ENCODE results near the gene DRAXIN.

The DRAXIN gene

GRCh38 chr1:11738783-11739182 lies 47.3 kb downstream of the DRAXIN start:
- DNase-seq, result no peak

DNA sequence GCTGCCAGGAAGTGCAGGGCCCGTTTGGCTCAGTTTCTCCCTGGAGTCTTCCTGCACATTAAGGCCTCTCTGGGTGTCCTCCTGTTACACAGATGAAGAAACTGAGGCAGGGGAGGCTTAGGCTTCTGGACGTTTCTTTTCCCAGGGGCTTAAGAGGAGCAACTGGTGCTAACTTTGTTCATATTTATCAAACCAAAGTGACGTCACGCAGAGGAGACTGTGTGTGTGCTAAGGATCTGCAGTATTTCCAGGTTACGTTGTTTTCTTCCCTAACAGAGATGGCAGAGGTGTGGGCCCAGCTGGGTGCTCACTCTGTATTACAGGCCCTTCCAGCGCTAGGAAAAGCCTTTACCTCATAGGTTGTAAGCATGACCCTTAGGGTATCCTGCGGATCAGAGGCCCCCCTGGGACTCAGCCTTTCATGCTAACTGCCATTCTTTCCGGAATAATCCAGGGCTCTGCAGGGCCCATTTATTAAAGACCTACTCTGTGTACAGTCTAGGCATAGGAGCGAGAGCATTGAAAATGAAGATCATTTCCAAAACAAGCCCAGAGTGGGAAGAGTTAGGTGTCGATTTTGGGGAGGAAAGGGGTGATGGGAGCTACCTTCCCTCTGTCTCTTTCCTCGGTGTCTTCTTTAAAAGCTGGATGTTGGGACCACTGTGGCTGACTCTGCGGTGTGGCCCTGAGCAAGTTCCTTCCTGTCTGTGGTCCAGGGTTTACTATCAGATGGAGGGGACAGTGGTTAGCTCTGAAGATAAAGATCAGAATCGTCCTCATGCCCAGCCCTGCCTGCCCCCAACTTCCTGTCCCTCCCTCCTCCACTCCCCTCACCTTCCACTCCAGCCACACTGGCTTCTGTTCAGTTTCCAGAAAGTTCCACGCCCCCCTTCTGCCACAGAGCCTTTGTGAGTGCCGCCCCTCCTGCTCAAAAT lies 49.0 kb downstream of the DRAXIN start:
- no peak for DNase-seq

- DNase-seq, result no peak
Observed at GRCh38 chr1:11741482-11741881, 50.0 kb downstream of the DRAXIN start.

DNA sequence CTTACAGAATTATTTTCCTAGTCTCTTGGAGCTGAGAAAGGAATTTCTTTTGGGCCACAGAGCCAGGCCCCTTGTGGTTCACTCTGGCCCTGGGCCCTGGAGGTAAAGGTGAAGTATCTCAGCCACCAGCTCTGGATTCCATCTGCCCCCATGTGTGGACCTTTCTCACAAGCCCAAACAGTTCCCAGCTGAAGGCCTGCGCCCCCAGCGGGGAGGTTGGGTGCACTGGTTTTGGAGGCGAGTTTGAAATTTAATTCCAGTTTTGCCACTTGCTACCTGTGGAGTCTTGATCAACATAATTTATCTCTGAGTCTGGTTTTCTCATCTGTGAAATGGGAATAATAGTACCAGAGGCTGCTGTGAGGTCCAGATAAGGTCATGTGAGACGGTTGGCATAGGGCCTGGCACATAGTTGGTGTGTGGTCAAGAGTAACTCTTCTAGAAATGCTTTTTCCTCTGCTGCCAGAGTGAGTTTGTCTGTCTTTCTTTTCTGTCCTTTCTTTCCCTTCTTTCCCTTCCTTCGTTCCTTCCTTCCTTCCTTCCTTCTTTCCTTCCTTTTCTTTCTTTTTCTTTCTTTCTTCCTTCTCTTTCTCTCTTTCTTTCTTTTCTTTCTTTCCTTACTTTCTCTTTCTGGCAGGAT lies 50.5 kb downstream of the DRAXIN start:
- no peak for DNase-seq

DNA sequence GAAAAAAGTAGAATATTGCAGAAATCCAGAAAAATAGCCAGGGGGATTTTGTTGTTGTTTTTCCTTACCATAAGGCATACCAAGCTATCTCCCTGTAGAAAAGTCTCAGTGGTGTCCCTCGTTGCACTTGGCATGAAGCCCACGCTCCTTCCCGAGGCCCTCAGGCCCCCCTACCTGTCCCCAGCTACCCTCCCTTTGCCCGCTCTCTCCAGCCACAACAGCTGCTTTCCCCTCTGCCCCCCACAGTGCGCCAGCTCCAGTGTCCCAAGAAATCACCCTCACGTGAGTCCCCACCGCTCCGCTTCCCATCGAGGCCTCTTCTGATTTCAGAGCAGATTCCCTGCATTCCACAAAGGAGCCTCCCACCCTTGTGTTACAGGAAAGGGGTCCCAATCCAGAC lies 52.8 kb downstream of the DRAXIN start:
- DNase-seq, result no peak

DNA sequence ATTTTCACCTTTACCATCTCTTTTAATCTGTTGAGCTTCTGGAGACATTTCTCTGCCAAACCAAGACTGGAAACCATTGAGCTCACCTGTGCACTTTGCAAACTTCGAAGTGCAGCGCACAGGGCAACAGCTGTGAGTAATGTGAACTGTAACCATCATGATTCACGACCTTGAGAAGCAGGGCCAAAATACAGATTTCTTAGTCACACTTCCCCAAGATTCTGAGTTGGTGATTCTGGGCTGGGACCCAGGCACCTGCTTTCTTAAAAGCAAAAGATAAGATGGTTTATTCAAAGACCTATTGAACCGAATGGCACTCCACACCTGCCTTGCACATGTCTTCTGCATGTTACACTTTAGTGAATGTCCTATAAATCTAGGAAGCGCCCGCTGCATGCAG lies 54.6 kb downstream of the DRAXIN start:
- no peak for DNase-seq

- DNase-seq, result no peak
Observed at GRCh38 chr1:11746795-11747487, 55.4 kb downstream of the DRAXIN start.

GRCh38 chr1:11748294-11749202 lies 57.0 kb downstream of the DRAXIN start:
- DNase-seq, result no peak

GRCh38 chr1:11749203-11749689 lies 57.7 kb downstream of the DRAXIN start:
- DNase-seq, result peak in 4 of 6 experiments; percentile 16 to 61 (median 38)

DNA sequence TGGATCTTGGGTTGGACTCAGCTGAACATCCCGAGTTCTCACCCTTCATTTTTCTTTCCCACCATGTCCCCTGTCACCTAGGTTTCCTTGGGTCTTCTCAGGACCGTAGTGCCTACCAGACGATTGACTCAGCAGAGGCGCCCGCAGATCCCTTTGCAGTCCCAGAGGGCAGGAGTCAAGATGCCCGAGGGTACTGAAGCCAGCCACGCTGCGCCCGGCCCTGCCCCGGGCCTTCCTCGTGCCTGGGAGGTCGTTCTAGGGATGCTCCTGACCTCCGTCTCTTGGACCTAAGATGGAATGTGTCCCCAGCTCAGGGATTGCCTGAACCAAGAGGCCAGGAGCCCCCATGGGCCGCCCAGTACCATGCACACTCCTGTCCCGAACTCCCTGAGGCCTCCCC lies 58.5 kb downstream of the DRAXIN start:
- no peak for DNase-seq

- DNase-seq, result no peak
Observed at GRCh38 chr1:11751087-11751486, 59.6 kb downstream of the DRAXIN start.

GRCh38 chr1:11752359-11753088 lies 61.0 kb downstream of the DRAXIN start:
- DNase-seq, result no peak

GRCh38 chr1:11753555-11754208 lies 62.2 kb downstream of the DRAXIN start:
- DNase-seq, result no peak

- no peak for DNase-seq
Observed at GRCh38 chr1:11757047-11757446, 65.5 kb downstream of the DRAXIN start.

GRCh38 chr1:11759791-11760190 lies 68.3 kb downstream of the DRAXIN start:
- no peak for DNase-seq

DNA sequence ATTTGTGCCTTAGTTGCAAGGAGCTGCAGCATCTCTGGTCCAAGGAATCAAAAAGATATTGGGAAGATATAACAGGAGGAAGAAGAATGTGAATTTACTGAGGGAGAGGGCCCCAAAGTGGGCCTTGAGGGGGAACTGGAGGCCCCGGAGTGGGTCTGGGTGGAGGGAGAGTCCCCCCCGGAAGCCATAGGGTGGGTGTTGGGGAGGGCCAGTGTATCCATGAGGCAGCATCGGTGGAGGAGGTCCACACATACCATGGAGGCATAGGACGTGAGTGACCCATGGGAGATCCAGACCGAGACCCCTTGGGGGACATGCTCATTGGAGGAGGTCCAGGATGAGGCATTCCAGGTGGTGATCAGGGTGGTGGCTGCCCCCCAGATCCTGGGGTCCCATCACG lies 69.8 kb downstream of the DRAXIN start:
- no peak for DNase-seq

DNA sequence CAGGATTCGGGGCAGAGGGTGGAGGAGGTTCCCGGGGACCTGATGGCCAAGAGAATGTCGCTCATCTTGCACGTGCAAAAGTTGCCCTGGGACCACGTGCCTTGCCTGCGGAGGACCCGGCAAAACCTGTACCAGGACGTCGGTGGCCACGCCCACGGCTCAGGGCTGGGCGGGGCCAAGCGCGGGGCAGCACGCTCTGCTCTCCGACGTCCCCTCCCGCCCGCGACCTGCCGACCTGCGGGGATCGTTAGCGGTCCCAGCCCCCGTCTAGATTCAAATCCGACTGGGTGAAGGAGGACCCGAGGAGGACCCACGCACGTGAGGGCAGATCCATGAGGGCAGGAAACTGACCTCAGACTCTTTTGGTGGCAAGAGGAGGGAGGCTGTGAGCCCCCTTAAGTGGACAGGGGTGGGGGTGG lies 70.5 kb downstream of the DRAXIN start, which contains the start of gene C1orf167:
C1orf167 (plus strand) TSS at position 206 of the 419 bp plus-strand sequence. CDS start 2,208 bp downstream, outside the sequence.
- peak in 3 of 6 experiments; percentile 8 to 15 (median 11) for DNase-seq

DNA sequence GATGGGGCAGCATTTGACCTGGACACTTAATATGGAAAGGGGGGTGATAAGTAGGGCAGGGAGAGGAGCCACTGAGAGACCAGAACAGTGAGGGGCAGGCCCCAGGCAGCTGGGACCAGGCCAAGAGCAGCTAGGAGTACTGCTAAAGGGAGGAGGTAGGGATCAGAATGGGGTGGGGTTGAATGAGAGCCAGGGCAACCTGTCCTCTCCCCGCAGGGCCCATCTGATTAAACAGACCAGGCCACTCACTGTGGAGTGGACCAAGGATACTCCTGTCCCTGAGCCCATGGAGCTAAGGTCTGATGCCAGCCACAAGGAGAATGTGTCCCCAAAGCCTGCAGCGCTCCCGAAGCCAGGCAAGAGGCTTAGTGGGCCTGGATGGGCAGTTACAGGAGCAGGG lies 72.6 kb downstream of the DRAXIN start:
- DNase-seq, result no peak

DNA sequence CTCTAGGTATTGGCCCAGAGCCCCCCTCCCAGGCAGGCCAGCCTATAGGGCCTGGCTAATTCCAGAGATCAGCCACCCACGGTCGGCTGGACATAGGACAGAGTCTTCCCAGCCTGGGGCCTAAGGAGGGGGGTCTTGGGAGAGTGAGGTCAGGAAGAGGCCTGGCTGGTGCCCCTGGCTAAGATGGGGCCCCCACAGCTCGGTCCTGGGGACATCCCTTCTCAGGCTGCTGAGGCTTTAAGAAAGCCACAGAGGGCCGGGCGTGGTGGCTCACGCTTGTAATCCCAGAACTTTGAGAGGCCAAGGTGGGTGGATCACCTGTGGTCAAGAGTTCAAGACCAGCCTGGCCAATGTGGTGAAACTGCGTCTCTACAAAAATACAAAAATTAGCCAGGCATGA lies 73.0 kb downstream of the DRAXIN start:
- no peak for DNase-seq

DNA sequence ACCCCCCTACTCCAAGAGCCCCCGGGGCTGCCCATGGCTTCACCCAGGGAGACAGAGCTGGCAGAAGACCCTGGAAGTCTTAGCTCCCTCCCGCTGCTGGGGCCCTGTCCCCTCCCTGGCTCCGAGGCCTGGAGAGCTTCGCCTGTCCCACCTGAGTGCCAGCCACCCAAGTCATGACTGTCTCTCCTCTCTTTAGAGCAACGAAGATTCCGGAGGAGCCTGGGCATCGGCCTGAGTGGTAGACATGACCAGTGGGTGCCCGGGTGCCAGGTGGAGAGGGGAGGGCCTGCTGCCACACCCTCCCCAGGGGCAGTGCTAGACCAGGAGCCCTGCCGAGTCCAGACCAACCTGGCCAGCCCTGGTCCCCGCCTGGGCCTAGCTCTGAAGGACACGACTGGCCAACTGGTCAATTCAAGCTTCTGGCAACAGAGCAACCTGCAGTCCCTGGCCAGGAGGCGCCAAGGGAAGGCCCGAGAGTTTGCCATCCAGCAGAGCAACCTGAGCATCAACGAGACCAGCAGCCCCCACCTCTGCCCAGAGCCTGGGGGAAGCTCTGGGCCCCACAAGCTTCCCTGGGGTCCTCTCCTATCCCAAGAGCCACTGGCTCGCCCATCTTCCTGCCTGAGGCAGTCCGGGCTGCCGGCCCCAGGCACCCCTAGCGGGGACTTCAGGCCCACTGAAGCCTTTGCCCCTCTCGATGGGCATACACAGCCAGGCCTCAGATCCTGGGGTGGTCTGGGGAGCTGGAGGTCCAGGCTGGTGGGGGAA lies 74.3 kb downstream of the DRAXIN start:
- no peak for DNase-seq
